ENCODE results near the gene GPR45.
A peak's percentile ranks its signal among the peaks of the same experiment; 100 is the strongest.
"Not testable (repeated sequence)": the region's sequence is repeated elsewhere in the genome, so short reads cannot be mapped to it uniquely, and the experiment has no call there.

The GPR45 gene, protein sequence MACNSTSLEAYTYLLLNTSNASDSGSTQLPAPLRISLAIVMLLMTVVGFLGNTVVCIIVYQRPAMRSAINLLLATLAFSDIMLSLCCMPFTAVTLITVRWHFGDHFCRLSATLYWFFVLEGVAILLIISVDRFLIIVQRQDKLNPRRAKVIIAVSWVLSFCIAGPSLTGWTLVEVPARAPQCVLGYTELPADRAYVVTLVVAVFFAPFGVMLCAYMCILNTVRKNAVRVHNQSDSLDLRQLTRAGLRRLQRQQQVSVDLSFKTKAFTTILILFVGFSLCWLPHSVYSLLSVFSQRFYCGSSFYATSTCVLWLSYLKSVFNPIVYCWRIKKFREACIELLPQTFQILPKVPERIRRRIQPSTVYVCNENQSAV

DNA sequence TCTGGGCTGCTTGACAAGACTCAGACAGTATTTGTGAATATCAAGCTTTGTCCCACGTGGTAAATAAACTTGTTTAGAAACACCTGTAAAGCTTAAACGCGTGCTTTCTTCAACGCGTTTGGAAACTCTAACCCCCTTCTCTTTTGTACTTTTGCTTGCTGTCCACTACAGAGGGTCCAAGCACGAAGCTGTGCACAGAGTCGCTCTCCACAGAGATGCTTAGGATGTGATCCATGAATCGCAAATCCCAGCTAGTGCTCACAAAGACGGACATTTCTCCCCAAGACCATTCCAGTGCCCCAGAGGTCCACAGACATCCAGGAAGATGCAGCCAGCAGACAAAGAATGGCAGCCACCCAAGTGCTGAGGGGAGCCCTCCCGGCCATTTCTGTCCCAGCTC is at the start of gene GPR45:
TSS of gene GPR45 (plus strand) at position 301 of the 400 bp plus-strand sequence. CDS start 116 bp downstream, outside the sequence.
- DNase-seq = no peak

DNA sequence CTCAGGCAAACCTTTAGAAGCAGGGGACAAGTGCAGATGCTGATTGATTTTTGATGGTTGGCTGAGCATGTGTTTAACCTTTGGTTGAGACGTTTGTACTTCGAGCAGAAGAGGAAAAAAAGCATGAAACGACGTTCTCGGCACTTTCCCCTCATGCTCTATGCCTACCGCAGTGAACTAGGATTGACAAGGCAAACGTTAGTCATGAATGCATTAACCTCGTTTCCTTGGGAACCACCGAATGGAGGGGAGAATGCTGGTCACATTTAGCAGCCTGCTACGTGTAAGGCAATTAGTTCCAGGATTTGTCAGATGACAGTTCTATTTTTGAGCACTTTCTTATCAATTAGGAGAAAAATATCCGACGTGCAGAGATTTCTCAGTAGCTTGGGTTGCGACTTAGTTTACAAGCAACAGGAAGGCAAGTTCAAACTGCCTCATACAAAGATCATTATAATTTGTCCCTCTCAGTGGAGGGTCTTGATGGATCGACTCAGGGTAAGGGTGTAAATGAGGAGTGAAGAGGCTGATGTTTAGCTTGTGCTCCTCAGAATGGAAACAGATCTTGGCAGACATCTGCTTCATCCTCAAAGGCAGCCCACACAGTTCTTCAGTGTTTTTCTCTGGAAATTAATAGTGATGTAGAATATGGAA is 47.4 kb upstream of the GPR45 start:
- no peak for DNase-seq

DNA sequence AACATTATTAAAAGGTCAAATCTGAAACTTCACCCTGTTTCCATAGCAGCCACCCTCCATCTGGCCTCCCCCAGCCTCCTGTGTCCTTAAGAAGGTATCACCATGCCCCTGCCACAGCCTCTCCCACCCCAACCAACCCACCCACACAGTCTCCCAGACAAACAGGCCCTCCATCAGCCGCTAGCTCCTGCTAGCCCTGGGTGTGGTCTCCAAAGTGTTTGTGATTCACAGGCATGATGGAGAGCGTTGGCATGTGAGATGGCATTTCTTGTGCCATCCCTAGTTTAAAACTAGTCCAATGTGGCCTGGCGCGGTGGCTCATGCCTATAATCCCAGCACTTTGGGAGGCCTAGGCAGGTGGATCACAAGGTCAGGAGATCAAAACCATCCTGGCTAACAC is 44.9 kb upstream of the GPR45 start:
- DNase-seq = no peak

DNA sequence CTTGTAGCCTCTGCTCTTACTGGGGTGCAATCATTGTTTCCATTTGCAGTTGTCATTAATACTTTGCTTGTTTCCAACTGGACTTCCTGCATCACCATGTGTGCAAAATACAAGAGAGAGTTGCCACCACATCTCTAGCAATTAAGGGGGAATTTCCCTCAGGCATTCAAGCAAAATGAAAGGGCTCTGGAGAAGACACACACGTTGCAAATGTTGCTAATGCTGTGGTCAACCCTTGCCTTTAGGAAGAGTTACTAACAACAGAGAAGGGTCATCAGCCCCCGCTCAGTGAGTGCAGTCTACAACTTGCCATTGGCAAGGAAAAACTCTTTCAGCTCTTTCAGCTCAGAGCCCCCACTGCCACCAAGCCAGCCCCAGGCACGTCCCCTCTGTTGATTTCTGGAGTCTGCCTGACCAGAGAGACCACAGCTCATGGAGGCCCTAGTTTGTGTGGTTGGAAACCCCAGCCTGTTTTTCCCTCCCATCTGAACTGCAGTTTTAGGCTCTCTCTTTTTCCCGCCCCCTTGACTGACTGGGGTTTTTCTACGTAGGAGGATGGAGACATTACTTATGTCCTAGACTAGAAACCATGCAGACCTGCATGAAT is 25.9 kb upstream of the GPR45 start:
- no peak for DNase-seq

DNA sequence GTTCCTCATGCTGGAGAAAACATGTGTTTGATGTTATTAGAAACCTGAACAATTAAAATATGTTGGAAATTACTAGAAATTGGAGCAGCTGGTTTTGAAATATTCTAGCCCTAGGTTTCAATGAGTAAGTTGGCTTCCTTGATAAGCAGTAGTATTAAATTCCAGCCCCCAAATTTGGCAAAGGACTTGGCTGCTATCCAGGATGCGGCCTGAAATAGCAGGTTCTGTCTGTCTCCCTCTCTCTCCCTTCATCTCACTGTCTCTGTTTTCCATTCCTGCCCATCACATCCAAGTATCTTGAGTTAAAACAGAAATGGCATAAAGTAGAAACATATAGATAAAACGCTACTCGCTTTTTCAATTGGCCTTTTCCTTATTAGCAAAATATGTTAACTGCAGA is 20.9 kb upstream of the GPR45 start:
- DNase-seq = no peak

DNA sequence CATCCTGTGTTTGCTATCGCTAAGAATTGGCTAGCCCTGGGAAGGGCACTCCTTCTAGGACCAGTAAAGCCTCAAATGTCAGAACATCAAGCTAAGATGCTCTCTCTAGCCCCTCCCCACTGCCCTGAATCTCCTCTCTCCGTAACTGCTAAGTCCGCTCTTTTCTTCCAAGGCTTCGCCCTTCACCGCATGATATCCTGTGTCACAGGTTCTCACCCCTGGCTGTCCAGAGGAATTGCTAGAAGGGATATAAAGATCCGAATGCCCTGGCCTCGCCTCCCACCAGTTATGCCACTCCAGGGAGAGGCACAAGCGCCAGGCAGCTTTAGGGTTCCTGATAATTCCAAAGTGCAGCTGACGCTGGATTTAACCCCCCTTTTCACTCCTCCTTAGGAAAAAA is 17.1 kb upstream of the GPR45 start:
- no peak for DNase-seq

DNA sequence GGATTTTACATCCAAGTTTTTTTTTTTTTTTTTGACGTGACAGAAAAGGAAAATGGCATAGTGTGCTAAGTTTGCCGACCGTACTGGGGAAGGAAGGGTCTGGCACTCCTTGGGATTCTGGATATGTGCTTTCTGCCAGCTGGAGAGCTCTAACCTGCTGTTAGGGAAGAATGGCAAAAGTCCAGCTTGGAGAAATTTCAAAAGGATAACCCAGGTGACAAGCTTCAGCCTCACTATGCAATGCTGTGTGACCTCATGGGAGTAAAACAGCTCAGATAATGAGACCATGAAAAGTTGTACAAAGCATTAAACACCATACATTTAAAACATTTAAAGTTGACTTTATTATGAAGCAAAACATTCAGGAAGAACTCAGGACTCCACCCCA is 10.3 kb upstream of the GPR45 start:
- DNase-seq = no peak

DNA sequence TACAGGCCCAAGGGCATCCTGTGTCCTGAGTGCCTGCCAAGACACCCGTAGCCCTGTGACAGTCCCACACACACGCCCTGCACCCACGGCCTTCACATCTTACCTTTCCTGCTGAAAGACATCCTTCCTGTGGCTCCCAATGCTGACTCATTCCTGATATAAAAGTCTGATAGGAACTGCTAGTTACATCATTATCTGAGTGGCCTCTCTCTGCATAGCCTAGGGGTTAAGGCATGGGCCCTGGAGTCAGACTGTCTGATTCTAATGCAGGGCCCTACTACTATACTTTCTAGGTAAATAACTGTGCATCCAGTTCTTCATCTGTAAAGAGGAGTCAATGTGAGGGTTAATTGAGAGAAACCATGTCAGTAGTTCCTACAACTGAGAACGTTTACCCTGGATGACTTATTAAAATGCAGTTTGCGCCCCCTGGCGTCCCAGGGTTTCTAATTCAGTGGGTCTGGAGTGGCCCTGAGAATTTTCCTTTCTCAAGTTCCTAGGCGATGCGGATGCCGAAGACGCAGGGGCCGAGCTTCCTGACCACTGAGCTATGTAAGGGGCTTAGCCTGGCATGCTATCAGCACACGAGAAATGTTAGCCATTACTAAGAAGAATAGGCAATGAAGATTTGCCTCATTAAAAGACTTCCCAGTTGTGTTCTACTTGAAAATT is 6.0 kb upstream of the GPR45 start:
- DNase-seq = peak; percentile 84

DNA sequence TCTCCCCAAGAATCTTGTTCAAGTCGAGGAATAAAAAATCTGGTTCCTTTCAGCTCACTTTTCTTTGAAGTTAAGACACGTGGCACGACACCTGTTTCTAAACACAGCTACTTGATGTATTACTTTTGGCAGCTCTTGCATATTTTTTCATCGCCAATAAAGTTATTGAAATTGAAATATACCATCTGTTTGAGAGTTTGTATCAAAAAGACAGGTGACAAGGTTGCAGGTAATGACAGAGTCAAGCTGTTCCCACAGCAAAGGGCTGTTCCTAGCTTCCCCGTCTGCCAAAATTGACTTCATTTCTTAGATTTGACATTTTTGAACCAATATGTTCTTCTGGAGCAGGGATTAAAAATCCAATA is 5.5 kb upstream of the GPR45 start:
- DNase-seq = no peak

DNA sequence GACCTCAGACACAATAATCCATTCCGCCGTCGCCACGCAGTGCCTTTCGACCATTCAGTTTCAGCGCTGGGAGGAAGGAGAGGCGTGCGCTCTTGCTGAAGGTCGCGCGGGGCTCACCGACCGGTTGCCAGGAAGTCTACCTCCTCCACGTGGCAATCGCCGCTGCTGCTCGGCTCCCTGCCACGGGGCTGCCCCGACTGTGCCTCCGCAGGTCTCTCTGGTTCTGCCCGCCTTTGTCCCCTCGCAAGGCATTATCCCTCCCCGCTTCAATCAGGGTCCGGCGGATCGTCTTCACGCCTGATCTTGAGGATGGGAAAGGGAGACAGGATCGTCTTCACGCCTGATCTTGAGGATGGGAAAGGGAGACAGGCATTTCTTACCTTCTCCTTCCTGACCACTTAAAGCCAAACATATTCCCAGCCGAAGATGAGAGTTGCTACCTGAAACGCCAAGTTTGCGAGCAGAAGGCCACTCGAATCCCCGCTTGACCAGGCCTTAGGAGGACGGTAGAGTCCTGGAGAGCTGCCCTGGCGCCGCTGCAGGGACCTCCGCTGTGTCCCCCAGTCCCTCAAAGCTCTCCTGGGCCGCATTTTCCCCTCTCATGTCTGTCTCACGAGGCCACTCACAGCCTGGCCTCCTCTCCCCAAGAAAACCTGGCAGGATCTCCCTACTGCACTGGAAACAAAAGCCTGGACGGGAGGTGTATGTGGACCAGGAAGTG is 4.3 kb upstream of the GPR45 start:
- peak; percentile 41 for DNase-seq

DNA sequence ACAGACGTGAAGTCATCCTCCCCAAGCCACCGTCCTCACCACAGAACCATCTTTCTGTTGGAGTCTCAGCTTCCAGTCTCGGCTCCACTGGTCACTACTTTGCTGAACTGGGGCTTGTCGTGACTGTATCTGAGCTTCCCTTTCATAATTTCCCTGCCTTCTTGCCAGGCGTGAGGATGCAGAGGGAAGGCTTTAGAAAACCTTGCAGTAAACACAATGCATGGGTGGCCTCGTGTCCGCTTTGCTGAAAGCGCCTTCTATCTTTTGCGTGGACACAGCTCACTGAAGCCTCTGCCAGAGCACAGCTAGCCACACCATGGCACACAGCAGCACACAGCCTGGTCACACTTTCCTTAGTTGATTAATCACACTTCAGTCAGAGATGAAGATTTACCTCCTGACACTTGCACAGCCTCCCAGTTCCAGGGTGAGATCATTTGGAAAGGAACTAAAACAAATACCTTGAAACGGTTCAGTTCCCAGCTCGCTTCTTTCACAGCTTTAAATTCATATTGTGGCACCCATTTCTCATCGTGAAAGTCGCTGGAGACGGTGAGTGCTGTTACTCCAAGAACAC is 2.8 kb upstream of the GPR45 start:
- no peak for DNase-seq

DNA sequence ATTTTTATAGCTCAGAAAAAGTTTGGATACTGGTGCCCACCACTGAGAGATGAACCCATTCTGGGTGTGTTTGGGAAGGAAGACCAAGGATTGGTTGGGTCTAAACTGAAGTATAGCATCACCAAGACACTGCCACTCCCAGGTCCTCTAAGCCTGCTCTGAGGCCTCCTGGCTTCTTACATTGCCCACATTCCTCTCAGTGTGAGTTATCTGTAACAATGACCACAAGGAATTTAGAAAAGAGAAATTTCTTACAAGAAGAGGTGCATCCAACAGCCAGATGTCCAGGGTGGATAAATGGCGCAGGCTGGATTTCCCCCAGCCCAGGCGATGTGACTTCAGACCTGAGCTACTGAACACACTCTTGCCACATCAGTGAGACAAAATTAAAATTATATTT is 1.6 kb upstream of the GPR45 start:
- no peak for DNase-seq

DNA sequence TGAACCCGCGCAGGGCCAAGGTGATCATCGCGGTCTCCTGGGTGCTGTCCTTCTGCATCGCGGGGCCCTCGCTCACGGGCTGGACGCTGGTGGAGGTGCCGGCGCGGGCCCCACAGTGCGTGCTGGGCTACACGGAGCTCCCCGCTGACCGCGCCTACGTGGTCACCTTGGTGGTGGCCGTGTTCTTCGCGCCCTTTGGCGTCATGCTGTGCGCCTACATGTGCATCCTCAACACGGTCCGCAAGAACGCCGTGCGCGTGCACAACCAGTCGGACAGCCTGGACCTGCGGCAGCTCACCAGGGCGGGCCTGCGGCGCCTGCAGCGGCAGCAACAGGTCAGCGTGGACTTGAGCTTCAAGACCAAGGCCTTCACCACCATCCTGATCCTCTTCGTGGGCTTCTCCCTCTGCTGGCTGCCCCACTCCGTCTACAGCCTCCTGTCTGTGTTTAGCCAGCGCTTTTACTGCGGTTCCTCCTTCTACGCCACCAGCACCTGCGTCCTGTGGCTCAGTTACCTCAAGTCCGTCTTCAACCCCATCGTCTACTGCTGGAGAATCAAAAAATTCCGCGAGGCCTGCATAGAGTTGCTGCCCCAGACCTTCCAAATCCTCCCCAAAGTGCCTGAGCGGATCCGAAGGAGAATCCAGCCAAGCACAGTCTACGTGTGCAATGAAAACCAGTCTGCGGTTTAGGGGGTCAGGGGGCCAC is 897 bp downstream of the GPR45 start:
- DNase-seq = no peak

DNA sequence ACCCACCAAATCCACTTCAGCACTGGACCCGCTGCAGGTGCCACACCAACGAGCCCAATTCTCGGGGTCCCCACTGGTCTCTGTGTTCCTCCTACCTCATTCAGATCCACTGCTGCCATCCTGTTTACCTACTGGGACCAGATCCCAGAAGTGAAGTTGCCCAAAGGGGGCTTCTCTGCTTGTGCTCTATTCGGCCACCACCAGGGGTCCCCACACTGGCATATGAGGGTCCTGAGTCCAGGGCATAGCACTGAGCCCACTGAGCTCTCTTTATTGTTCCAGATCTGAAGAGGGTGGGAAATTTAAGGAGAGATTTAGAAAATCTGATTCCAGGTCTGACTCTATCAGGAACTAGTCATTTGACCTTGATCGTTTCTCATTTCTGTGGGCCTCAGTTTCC is 2.4 kb downstream of the GPR45 start:
- no peak for DNase-seq

DNA sequence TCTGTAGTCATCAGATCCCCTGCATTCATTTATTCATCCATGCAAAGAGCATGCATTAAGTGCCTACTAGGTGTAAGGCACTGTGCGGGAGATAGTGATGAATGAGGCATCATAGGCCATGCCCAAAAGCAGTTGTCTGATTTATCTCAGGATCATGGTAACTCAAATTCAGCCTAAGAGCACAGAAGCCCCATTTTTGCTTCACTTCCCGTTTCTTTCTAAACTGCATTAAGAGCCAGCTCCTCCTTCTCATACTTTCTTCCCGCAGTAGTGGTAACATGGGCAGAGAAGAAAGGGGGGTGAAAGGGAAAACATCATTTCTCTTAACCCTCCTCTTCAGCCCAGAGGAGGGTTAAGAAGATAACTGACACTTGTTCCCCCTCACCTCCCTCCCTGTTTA is 2.9 kb downstream of the GPR45 start:
- no peak for DNase-seq

DNA sequence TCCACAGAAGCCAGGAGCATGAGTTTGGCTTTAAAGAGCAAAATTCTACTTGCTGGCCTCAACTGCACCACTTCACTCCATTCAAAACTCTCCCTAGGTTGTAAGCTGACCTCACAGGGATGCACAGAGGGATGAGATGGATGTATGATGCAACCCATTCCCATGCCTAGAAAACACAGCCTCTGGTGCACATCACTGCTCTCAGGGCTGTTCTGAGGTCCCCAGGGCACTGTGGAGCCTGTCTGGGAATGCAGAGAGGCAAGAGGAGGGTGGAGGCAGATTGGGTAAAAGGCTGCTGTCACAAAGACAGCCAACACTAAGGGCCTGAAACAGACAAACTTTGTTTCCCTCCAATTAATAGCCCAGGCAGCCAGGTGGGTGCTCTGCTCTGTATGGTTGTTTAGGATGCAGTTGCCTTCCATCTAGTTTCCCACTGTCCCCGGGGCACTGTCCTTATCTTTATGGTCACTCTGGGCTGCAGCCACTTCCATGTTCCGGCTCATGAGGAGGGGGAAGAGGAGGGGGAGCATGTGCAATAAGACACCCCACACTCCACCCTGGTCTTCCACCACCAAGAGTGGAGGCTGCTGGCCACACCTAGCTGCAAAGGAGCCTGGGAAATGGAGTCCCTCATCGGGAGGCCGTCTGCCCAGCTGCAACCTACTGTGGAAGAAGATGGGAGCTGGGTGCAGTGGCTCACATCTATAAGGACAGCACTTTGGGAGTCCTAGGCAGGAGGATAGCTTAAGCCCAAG is 7.0 kb downstream of the GPR45 start:
- no peak for DNase-seq

DNA sequence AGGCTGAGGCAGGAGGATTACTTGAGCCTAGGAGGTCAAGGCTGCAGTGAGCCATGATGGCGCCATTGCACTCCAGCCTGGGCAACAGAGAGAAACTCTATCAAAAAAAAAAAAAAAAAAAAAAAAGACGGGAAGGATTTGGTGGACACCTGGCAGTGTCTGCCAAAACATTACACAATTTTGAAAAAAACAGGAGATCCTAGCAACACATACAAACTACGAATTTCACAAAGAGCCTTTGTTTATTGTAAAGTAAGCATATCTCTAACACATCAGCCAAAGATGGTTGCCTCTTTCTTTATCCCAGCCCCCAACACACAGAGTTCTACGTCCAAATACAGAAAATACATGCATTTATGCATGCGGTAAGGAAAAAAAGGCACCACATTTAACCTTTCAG is 7.6 kb downstream of the GPR45 start:
- no peak for DNase-seq

DNA sequence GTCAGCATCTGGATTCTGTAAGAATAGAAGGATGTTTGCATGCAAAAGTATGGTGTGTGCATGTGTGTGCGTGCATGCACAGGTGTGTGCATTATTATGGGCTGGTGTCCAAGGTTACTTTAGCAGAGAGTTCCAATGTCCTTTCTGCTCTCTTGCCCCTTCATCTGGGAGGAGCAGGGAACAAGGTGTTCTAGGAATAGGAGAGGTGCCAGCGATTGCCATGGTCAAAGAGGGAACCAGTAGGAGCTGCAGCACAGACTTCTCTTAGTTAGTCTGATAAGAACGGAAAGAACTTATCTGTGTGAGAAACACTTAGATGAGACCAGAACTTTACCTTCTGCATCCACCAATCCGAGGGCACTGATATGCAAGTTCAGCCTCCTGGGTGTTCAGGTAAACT is 8.3 kb downstream of the GPR45 start:
- DNase-seq = no peak

DNA sequence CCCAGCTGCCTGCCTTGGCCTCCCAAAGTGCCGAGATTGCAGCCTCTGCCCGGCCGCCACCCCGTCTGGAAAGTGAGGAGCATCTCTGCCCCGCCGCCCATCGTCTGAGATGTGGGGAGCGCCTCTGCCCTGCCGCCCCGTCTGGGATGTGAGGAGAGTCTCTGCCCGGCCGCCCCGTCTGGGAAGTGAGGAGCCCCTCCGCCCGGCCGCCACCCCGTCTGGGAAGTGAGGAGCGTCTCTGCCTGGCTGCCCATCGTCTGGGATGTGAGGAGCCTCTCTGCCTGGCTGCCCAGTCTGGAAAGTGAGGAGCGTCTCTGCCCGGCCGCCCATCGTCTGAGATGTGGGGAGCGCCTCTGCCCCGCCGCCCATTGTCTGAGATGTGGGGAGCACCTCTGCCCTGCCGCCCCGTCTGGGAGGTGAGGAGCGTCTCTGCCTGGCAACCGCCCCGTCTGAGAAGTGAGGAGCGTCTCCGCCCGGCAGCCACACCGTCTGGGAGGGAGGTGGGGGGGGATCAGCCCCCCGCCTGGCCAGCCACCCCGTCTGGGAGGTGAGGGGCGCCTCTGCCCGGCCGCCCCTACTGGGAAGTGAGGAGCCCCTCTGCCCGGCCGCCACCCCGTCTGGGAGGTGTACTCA is 9.6 kb downstream of the GPR45 start:
- not testable (repeated sequence) for DNase-seq

DNA sequence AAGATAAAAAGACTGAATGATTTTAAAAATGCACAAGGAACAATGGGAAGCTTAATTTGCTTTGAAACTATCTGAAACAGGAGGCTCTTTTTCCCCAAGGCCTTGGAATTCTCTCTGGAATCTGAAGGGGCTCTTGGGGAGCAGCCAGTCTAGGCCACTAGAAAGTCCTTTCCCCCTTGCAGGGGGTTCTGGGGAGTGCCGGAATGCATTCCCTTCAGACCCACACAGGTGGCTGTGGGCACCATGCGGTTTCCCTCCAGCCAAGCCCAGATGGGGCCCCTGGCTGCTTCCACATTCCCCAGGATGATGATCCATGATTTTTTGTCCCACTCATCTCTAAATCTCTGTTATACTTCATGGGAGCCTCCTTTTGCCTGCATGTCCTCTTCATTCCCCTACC is 10.7 kb downstream of the GPR45 start:
- DNase-seq = no peak

All from activated CD4-positive, alpha-beta T cell treated with anti-CD3 and anti-CD28 coated beads for 48 hours (primary cell).